Epithelial cell of prostate (primary cell): ENCODE measurements around the gene OR10J1.
"Not testable (repeated sequence)": the region's sequence is repeated elsewhere in the genome, so short reads cannot be mapped to it uniquely, and the experiment has no call there.

ENCODE experiments used
- DNase-seq: peaks from one replicate; pipeline ENCODE4 v3.0.0-alpha.2; 2011; ENCODE audit warnings: low read depth, low spot score
- H3K27ac ChIP-seq: fragments of 450-650 bp; 2 replicates; pipeline ENCODE4 v1.5.1; 2017; ENCODE audit warnings: mild to moderate bottlenecking

Gene OR10J1, protein sequence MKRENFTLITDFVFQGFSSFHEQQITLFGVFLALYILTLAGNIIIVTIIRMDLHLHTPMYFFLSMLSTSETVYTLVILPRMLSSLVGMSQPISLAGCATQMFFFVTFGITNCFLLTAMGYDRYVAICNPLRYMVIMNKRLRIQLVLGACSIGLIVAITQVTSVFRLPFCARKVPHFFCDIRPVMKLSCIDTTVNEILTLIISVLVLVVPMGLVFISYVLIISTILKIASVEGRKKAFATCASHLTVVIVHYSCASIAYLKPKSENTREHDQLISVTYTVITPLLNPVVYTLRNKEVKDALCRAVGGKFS

DNA sequence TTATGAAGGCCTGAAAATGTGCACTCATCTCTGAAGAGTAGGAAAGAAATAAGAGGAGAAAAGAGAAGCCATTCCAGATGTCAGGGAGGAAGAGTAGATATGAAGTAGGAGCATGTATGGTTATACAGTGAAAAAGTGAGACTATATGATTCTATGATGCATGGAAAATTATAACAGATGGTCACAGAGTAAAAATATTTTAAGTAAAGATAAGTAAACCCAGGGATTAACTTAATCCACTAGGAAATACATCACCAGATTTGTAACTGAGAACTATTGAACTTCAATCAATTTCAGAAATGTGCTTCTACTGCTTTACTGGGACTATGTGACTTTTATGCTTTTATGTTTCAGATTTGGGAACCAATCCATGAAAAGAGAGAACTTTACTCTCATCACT lies at the start of gene OR10J1:
Gene OR10J1 (plus strand): TSS at position 301 of the 400 bp plus-strand sequence. CDS start 70 bp downstream, at position 371.
- H3K27ac ChIP-seq: no peak within 1 kb of the TSS
- DNase-seq: no peak

DNA sequence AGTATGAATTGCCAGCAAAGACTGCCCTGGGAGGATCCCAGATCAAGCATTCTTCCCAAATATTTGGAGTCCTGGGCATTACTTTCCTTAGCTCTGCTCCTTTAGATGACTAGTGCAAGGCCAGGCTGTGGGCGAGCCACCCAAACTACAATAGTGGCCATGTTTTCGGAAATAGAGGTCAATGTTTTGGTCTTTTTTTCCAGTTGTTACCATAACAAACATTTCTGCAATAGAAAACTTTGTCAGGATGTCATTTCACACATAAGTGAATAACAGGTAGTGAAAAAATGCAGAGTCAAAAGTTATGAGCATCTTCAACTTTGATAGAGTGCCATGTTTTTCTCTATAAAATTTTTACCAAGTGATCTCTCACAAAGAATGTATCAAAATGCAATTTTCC lies 32.7 kb upstream of the OR10J1 start:
- no peak for DNase-seq
- no peak overlapping the region for H3K27ac ChIP-seq

DNA sequence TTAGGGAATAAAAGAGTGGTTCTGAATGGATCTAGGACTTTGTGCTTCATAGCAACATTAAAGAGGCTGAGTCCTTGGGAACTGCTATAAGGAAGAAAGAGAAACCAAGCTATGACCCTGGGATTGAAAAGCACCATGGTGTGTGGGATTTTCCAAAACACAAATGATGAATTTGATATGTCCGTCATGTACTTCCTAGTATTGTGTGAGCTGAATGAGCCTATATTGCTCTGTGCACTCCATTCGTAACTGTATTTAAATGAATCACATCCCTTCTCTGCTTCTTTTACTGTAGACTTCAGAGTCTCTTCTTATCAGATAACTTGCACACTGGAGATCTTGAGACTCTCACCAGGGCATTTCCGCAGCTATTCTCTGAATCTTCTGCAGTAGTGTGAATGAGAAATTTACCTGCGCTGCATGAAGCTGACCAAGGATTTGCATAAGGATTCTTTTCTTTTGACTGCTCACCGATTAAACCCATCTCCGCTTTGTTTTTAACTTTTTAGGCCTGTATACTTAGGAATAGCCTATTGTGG lies 30.6 kb upstream of the OR10J1 start:
- no peak overlapping the region for H3K27ac ChIP-seq
- no peak for DNase-seq

DNA sequence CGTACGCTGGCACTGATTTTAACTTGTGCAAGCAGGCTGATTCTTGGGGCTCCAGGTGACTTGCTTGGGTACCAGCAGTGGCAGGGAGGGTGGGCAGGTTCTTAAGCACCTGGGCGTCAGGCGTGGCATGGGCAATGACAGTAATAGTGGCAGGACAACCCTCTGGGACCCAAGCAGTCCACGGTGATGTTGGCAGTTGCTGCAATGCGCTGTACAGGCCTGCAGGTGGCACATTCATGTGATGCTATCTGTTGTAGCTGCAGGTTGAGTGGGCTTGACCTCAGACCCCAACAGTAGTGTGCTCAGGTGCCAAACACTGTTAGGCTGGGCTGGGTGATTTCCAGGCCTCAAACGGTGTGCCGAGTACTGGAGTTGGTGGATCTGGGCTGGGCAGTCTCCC lies 17.7 kb upstream of the OR10J1 start:
- H3K27ac ChIP-seq: no peak overlapping the region
- DNase-seq: no peak

DNA sequence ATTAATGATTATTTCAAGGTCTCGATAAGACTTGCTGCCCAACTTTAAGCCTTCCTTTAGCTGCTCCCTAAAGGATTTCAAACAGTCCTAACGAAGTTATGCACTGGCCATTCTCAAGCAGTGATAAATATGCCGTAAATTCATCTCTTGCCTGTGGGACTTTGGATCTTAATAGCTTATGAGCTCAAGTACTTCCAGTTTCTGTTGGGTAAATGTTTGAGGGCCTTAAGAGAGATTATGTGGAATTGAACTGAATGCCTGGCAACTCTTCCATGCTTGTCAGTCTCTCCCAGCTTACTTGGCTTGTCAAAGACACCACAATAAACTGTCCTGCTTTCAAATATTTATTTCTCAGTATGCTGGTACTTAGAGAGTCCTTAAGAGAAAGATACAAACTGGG lies 11.0 kb upstream of the OR10J1 start:
- DNase-seq: no peak
- H3K27ac ChIP-seq: no peak overlapping the region

DNA sequence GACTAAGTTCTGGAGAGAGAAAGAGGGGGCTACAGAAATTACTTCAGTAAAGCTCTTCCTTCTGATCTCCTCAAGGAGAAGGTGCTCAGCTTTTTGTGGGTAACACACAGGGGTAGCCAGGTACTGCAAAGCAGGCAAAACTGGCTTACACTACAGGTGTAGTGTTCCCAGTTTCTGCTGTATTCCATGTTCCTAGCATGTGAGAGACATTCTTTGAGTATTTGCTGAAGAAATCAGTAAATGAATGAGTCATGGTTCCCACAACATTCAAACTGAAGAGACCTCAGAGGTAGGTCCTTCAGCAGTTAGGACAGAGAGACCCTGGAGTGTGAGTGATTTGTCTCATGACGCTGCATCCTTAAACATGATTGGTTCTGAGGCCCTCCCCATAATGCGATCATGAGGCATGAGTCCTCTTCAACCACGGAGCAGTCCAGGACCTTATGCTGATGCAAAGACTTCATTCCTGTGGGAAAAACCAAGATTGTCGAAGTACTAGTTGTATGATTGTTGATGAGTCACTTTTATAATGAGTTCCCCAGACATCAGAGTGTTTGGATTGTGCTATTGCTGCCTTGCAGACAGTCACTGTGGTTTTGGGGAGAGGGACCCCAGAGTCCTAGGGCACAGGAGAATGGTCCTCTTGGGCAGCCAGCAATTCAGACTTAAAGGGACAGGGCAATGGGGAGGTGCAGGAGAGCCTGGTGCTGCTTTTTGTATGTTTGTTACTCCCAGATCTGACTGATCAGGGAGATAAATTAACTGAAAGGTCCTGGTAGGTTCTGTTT lies 10.3 kb upstream of the OR10J1 start:
- peak; percentile 6 for DNase-seq
- H3K27ac ChIP-seq: no peak overlapping the region

DNA sequence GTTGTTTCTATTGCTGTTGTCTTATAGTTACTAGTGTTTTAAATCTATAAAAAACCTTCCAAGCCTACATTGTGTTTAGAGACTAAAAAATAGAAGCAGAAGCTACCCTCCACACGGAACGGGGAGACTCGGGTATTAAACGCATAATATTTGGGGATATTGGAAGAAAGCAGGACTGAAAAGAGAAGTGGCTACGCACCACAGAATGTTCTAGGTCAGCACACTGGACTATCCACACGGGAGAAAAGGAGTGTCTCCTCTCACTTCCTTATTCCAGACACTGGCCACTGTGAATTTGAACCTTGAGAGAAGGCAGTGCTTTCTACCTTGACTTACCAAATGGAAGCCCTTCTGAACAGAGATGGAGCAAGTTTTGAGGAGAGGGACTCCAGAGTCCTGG lies 8.5 kb upstream of the OR10J1 start:
- DNase-seq: no peak
- no peak overlapping the region for H3K27ac ChIP-seq

DNA sequence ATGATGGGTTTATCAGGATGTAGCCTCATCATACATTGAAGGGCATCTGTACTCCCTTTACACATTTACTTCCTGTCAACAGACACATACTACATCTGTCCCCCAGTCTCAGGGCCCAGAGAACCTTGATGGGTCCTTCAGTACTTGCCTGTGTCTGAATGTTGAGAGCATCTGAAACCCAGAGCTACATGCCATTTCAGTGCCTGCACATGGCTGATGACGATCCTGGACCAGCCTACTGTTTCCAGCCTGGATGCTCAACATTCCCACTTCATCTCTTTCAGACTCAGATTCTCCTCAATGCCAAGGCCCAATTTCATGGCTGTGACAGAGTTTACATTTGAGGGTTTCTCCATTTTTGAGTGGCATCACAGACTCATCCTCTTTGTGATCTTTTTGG lies 7.6 kb upstream of the OR10J1 start, which contains the start of gene OR10J4:
Gene OR10J4 (plus strand): TSS at position 301 of the 400 bp plus-strand sequence.
- H3K27ac ChIP-seq: no peak within 1 kb of the TSS
- no peak for DNase-seq

DNA sequence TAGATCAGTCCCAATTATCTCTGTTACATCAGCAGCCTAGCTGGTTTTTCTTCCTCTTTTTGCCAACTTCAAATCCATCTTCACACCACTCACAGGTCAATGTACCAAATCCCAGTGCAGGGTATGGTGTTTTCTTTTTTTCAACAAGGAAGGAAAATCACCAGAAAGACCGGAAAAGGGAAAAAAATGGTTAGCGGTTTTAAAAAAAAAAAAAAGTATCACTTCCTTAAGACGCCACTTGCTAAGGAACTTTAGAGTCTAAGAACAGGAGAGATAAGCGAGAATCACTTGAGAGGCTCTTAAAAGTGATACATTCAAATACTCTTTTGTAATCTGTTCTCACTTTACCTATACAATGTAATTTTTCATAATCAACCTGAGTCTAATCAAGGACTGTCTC lies 3.1 kb upstream of the OR10J1 start:
- no peak for DNase-seq
- no peak overlapping the region for H3K27ac ChIP-seq

DNA sequence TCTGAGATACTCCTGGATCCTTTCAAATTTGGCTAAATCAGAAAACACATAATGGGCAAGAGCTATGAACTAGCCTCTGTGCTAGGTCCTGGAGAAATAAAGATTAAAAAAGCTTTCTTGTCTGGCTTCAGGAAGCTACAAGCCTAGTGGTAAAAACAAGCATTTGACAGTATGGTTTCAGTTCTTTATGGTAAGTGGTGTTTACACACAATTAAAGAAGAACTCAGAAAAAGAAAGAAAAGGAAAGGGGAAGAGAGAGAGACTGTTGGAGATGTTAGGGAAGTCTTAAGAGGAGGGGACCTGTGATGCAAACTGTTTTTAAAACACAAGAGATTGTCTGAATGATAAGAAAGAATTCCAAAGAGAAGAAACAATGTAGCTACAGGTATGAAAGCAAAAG lies 1.8 kb downstream of the OR10J1 start:
- no peak overlapping the region for H3K27ac ChIP-seq
- no peak for DNase-seq

DNA sequence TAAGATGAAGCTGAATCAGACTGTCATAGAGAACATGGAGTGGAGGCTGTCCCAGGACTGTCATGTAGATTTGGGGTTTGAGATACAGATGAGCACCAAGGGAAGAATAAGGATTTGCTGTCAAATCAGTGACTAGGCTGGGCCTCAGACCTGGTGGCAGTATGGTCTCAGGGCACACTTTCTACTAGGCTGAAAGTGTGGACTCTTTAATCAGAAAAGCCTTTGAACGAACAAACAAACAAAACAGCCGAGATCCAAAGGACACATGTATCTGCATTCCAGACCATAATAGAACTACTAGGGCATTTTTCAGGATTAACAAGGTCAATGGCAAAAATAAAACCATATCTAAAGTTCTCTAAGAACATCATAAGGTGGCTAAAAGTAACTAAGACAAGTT lies 2.9 kb downstream of the OR10J1 start:
- no peak for DNase-seq
- no peak overlapping the region for H3K27ac ChIP-seq

DNA sequence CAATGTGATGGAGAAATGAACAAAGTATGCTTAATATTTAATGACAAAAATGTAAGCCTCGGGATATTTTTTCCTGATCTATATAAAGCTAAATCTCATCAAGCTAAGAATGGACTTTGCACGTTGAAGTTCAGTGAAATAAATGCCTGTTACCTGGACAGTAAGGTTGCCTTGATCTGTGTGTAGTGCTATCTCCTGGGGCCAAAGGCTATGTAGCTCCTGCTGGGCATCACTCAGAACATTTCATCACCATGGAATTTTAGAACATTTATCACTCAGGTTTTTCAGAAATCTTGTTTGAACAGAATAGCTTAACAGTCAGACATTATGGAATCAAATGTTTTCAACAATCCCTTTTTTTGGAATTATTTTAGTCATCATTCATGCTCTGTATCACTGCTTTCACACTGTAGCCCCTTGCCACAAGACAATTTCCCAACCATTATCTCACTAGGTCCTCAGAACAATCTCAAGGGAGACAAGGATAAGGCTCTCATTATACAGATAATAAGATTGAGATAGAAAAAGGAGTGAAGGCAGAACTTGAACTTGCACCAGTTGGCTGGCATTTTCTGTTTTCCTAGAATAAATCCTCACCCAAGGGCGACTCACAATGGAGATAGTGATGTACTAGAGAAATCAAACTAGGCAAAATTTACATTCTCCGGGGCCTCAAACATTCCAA lies 3.7 kb downstream of the OR10J1 start:
- no peak overlapping the region for H3K27ac ChIP-seq
- DNase-seq: no peak

DNA sequence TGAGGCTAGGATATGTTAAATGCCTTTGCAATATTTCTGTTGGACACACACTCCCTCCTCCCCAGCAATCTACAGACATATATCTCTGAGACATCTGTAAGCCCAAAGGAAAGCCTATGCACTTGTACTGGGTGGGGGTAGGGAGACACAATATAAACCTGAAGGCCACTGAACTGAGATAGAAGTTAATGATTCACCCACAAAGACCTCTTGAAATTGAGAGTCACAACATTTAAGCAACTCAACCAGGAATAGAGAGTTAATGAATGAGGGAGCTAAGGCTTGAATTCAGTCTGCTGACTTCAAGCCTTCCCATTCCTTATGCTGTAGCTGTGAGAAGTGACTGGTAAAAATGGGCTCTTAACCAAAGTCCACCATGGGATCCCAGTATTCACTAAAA lies 5.0 kb downstream of the OR10J1 start:
- DNase-seq: no peak
- H3K27ac ChIP-seq: no peak overlapping the region

DNA sequence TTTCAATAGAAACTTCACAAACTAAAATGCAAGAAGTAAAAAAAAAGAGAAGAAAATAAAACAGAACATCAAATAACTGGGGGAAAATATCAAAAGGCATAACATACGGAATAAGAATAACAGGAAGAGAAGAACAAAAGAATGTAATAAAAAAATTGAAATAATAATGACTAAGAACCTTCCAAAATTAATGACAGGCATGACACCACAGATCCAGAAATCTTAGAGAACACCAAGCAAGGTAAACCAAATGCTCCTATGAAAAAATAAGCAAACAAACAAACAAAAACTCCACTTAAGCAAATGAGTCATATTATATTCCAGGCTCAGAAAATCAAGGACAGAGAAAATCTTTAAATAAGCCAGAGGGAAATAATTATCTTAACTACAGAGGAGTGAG lies 8.7 kb downstream of the OR10J1 start:
- no peak overlapping the region for H3K27ac ChIP-seq
- no peak for DNase-seq

DNA sequence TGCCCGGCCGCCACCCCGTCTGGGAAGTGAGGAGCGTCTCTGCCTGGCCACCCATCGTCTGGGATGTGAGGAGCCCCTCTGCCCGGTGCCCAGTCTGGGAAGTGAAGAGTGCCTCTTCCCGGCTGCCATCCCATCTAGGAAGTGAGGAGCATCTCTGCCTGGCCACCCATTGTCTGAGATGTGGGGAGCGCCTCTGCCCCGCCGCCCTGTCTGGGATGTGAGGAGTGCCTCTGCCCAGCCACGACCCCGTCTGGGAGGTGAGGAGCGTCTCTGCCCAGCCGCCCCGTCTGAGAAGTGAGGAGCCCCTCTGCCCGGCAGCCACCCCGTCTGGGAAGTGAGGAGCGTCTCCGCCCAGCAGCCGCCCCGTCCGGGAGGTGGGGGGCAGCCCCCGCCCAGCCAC lies 10.1 kb downstream of the OR10J1 start:
- not testable (repeated sequence) for H3K27ac ChIP-seq, DNase-seq

DNA sequence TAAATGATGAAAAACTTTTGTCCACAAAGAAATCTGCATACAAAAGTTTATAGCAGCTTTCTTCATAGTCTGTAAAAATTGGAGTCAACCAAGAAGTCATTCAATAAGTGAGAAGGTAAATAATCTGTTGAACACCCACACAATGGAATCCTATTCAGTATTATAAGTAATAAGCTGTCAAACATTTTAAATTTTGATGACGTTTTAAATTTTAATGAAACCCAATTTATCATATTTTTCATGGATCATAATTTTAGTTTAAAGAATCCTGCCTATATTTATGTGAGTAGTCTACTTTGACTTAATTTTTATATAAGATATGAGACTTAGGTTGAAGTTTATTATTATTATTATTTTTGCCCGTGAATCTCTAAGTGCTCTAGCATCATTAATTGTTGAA lies 20.0 kb downstream of the OR10J1 start:
- no peak overlapping the region for H3K27ac ChIP-seq
- DNase-seq: no peak

DNA sequence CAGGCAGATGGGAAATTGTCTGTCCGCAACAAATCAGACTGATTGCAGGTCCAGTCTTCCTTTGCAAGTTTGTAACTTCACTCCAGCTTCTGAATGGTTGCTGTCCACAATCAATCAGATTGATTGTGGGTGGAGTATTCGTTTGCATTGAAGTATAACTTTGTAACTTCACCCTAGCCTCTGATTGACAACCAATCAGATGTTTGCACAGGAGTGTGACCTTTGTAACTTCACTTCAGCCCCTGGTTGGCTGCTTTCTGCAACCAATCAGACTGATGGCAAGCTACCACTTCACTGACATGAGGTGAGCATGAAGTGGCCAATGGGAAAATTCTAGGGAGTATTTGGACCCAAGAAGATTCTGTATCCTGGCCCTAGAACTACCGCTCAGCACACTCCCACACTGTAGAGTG lies 25.7 kb downstream of the OR10J1 start:
- no peak for DNase-seq
- H3K27ac ChIP-seq: no peak overlapping the region

DNA sequence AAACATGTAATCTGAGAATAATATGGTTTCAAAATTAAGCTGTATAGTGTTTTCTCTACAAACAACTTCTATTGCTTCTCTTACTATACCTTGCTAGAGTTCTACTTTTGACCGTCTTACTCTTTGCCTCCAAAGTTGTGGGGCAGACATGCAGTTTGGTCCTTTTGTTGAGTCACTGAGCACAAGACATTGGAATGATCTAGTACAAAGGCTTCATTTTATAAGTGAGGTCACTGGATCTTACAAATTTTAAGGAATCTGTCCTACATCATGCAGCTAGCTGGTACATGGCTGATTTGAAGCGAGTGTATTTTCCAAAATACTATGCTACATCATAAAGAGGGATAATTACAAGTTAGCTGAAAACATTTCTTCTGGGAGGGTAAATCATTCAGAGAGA lies 28.8 kb downstream of the OR10J1 start:
- DNase-seq: no peak
- no peak overlapping the region for H3K27ac ChIP-seq

DNA sequence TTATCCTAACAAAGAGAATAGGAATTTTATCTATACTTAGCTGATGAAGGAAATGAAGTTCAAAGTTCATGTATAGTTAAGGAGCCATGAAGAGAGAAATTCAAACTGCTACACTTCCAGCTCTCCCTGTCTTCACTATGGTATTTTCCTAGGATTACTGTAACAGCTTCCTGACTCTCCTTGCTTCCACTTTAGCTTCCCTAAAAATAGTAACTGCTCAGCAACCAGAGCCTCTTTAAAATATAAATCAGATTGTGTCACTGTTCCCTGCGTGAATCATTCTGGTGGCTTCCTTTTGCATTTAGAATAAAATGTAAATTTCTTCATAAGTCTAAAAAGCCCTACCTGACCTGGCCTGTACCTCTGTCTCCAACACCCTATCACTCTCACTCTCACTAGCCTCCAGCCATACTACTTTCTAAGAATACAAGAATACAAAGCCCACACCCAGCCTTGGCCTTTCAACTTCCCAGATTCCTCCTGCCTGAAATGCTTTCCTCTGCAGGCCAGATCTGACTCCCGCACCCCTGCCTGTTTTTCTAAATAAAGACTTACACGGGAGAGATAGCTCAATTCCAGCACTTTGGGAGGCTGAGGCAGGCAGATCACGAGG lies 30.5 kb downstream of the OR10J1 start:
- no peak for DNase-seq
- no peak overlapping the region for H3K27ac ChIP-seq

DNA sequence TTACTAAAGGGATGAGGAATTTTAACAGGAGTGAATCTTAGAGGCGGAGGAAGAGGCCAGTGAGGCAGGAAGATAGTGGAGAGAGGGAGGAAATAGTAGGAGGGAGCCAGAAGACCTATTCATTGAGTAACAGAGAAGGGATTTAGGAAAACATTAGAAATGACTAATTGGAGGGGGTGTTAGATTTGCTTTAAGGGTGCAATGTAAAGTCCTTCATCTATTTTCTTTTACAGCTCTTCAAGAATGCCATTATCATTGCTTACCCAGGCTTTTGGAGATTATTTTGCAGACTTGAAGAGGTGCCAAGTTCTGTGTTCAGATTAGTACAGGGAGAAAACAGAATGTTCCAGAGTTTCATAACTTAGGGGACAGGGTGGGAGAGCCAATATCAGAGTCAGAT lies 33.8 kb downstream of the OR10J1 start:
- no peak for DNase-seq
- H3K27ac ChIP-seq: no peak overlapping the region

DNA sequence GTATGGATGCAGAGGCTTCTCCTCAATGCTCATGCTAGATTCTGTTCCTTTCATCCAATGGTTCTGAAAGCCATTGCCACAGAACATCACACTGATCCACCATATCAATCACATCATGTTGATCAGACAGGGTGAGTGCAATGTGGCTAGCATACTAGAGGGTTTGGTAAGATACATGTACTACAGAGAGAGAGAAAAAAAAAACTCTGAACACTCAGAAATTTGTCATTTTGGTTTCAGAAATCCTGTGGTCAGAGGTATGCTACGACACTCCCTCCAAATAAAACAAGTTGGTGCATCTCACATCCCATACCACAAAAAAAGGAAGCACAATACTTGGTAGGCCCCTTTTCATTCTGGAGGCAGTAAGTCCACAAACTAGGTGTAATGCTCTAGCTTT lies 35.4 kb downstream of the OR10J1 start:
- no peak overlapping the region for H3K27ac ChIP-seq
- no peak for DNase-seq
